HCT116 (cell line): ENCODE measurements around the gene NRGN. TPM values are rescaled to one million over a fixed set of nuclear protein-coding genes. Genes with fewer than 3 reads are reported as not detected.

Experiments used
- ATAC-seq: fragments of 200-7000 bp; cut with Tn5 transposase; 2 replicates; pipeline ENCODE4 v1.9.1; 2020; ENCODE audit warnings: mild to moderate bottlenecking, moderate library complexity
- BruUV-seq: library from RNA; stranded (reverse); fragments of 400-500 nt; replicated peaks from 2 replicates; lab custom pipeline; 2021; lab: Mats Ljungman, UMichigan
- CTCF ChIA-PET: fragments of 300-600 bp; sonication (Branson Sonifier 250); formaldehyde crosslinking; loops from one replicate; lab custom pipeline; 2021; ENCODE audit warnings: antibody characterized with exemption; lab: Charles Lee
- POLR2A ChIA-PET: fragments of 300-600, 350-600 bp; sonication (Branson Sonifier 250); formaldehyde crosslinking; loops from one replicate; lab custom pipeline; 2021; ENCODE audit warnings: antibody characterized with exemption; lab: Charles Lee
- RAD21 ChIA-PET, 2 experiments: fragments of 300-600 bp; sonication (Branson Sonifier 250); formaldehyde crosslinking; loops; one replicate each; lab custom pipeline; 2023; ENCODE audit warnings: low total read pairs in 2 of 2; ENCODE audit not compliant: uncharacterized antibody in 2 of 2, unreplicated experiment in 2 of 2, low non-redundant PET in 1 of 2; lab: Charles Lee
- DNase-seq: peaks from one replicate; pipeline ENCODE4 v3.0.0-alpha.2; 2010; ENCODE audit warnings: low read depth, low spot score
- H2AFZ ChIP-seq: fragments of 200-600 bp; shearing (Covaris generic), sonication (generic); 2 replicates; pipeline ENCODE4 v1.6.1; 2017; ENCODE audit warnings: low read depth, mixed run types, mixed read lengths, antibody characterized with exemption, low read length; ENCODE audit not compliant: poor library complexity, severe bottlenecking
- H3K27ac ChIP-seq: 2 replicates; pipeline ENCODE4 v1.5.1; 2012; ENCODE audit warnings: low read depth, low read length
- H3K27me3 ChIP-seq: fragments of 200-600 bp; sonication (generic); 2 replicates; pipeline ENCODE4 v1.6.1; 2016; ENCODE audit warnings: mixed run types, low read length, mixed read lengths; ENCODE audit not compliant: insufficient read depth
- H3K36me3 ChIP-seq, 2 experiments: fragments of 200-500 bp in 1 of 2; fragments of 200-600 bp in 1 of 2; sonication (Bioruptor generic) in 1 of 2; sonication (generic) in 1 of 2; 2 replicates each; pipeline versions ENCODE4 v1.5.1 to v1.6.1; 2014 to 2016; ENCODE audit warnings: low read length in 2 of 2, inconsistent platforms in 1 of 2, mixed read lengths in 1 of 2, mixed run types in 1 of 2; ENCODE audit not compliant: insufficient read depth in 2 of 2, control insufficient read depth in 1 of 2
- H3K4me1 ChIP-seq, 2 experiments: fragments of 200-600 bp in 1 of 2; sonication (generic) in 1 of 2; 2 replicates each; pipeline versions ENCODE4 v1.5.1 to v1.6.1; 2012 to 2017; ENCODE audit warnings: low read length in 2 of 2, inconsistent platforms in 1 of 2, mild to moderate bottlenecking in 1 of 2, mixed read lengths in 1 of 2, mixed run types in 1 of 2, moderate library complexity in 1 of 2; ENCODE audit not compliant: insufficient read depth in 2 of 2, control insufficient read depth in 1 of 2
- H3K4me2 ChIP-seq: fragments of 200-600 bp; sonication (generic); 2 replicates; pipeline ENCODE4 v1.6.1; 2017; ENCODE audit warnings: mixed run types, low read length, mixed read lengths
- H3K4me3 ChIP-seq, 2 experiments: fragments of 200-600 bp in 1 of 2; sonication (generic) in 1 of 2; replicated peaks in 1 of 2; 2 replicates each; pipeline ENCODE4 v1.5.1; 2011 to 2016; ENCODE audit warnings: low read length in 2 of 2, control low read depth in 1 of 2, low read depth in 1 of 2, mild to moderate bottlenecking in 1 of 2, mixed read lengths in 1 of 2, mixed run types in 1 of 2
- H3K79me2 ChIP-seq: fragments of 200-600 bp; sonication (generic); 2 replicates; pipeline ENCODE4 v1.6.1; 2017; ENCODE audit warnings: mild to moderate bottlenecking, mixed run types, low read length, moderate library complexity, mixed read lengths; ENCODE audit not compliant: insufficient read depth
- H3K9ac ChIP-seq: fragments of 200-600 bp; sonication (generic); 2 replicates; pipeline ENCODE4 v1.6.1; 2016; ENCODE audit warnings: low read length, mixed read lengths
- H3K9me2 ChIP-seq: fragments of 200-600 bp; sonication (generic), shearing (Covaris generic); 2 replicates; pipeline ENCODE4 v1.6.1; 2017; ENCODE audit warnings: mixed run types, mild to moderate bottlenecking, moderate library complexity; ENCODE audit not compliant: insufficient read depth
- H3K9me3 ChIP-seq, 2 experiments: fragments of 200-500 bp in 1 of 2; fragments of 200-600 bp in 1 of 2; sonication (Bioruptor generic) in 1 of 2; sonication (generic) in 1 of 2; 2 replicates each; pipeline ENCODE4 v1.6.1; 2014 to 2017; ENCODE audit warnings: low read length in 2 of 2, mixed read lengths in 2 of 2, inconsistent platforms in 1 of 2, low read depth in 1 of 2, mild to moderate bottlenecking in 1 of 2, mixed run types in 1 of 2, moderate library complexity in 1 of 2; ENCODE audit not compliant: control insufficient read depth in 1 of 2, insufficient read depth in 1 of 2
- H4K20me1 ChIP-seq: fragments of 200-600 bp; sonication (generic), shearing (Covaris generic); 2 replicates; pipeline ENCODE4 v1.6.1; 2017; ENCODE audit warnings: mixed run types, mild to moderate bottlenecking, moderate library complexity; ENCODE audit not compliant: insufficient read depth
- CBX3 ChIP-seq: IDR thresholded peaks from 2 replicates; pipeline ENCODE4 v1.6.1; 2012; ENCODE audit warnings: low read depth
- CEBPB ChIP-seq: IDR thresholded peaks from 2 replicates; pipeline ENCODE4 v1.6.1; 2012; ENCODE audit warnings: low read depth
- CTCF ChIP-seq, 3 experiments: fragments of 200-600 bp in 1 of 3; sonication (generic) in 1 of 3; IDR thresholded peaks in 2 of 3; conservative IDR thresholded peaks in 1 of 3; 2 replicates each; pipeline ENCODE4 v1.5.1; 2012 to 2017; ENCODE audit warnings: low read depth in 2 of 3, low read length in 2 of 3, antibody characterized with exemption in 1 of 3, borderline replicate concordance in 1 of 3, control low read depth in 1 of 3, mild to moderate bottlenecking in 1 of 3, mixed read lengths in 1 of 3, mixed run types in 1 of 3, moderate library complexity in 1 of 3; ENCODE audit not compliant: insufficient read depth in 1 of 3
- EGR1 ChIP-seq: IDR thresholded peaks from 2 replicates; pipeline ENCODE4 v1.6.1; 2012; ENCODE audit warnings: low read depth
- EZH2phosphoT487 ChIP-seq: fragments of 200-600 bp; IDR thresholded peaks from 2 replicates; pipeline ENCODE4 v1.6.1; 2018; ENCODE audit warnings: antibody characterized with exemption, borderline replicate concordance
- FOSL1 ChIP-seq: IDR thresholded peaks from 2 replicates; pipeline ENCODE4 v1.6.1; 2012; ENCODE audit warnings: low read depth
- POLR2A ChIP-seq: IDR thresholded peaks from 2 replicates; pipeline ENCODE4 v1.7.0; 2011; ENCODE audit warnings: borderline replicate concordance; ENCODE audit not compliant: insufficient read depth, insufficient read length; ENCODE audit errors: extremely low read depth
- POLR2AphosphoS5 ChIP-seq: IDR thresholded peaks from 2 replicates; pipeline ENCODE4 v1.6.1; 2011; ENCODE audit warnings: mild to moderate bottlenecking, low read depth, low read length, moderate library complexity
- SRF ChIP-seq: IDR thresholded peaks from 2 replicates; pipeline ENCODE4 v1.6.1; 2012; ENCODE audit warnings: low read depth
- TCF7L2 ChIP-seq: IDR thresholded peaks from 2 replicates; pipeline ENCODE4 v1.7.0; 2011; ENCODE audit warnings: borderline replicate concordance, inconsistent platforms; ENCODE audit not compliant: insufficient read depth, insufficient read length; ENCODE audit errors: extremely low read depth
- ZFX ChIP-seq: fragments of 450-650 bp; IDR thresholded peaks from 2 replicates; pipeline ENCODE4 v1.6.1; 2017
- intact Hi-C: fragments of 100-400 bp; cut with micrococcal nuclease; formaldehyde crosslinking; loops from 2 replicates; pipeline ENCODE4 v1.10.0; 2022
- total RNA-seq: library from RNA; stranded (reverse); gene quantifications from one replicate; pipeline ENCODE4 v1.2.1, GENCODE V29; 2021; ENCODE audit not compliant: unreplicated experiment

The NRGN gene
- total RNA-seq, 1 experiment from 2014 or later: 33.3 TPM

GRCh38 chr11:124749912-124750311 is 10.2 kb downstream of the NRGN start:
- H3K4me3 ChIP-seq: no peak overlapping the region
- ChIA-PET RAD21 (no interaction called here), POLR2A (no interaction called here), CTCF (no interaction called here)
- no peak overlapping the region for H3K4me2 ChIP-seq
- H3K36me3 ChIP-seq: no peaks in the 10 kb centered on the region
- no peaks in the 10 kb centered on the region for H3K9me2 ChIP-seq
- no peak overlapping the region for H3K27ac ChIP-seq
- H3K27me3 ChIP-seq: no peaks in the 10 kb centered on the region
- no peak for DNase-seq
- TF ChIP-seq ZFX (no peak), CEBPB (no peak), SRF (no peak), CBX3 (no peak), POLR2AphosphoS5 (no peak), EZH2phosphoT487 (no peak), CTCF (IDR thresholded peaks at IDR 0.05 in 2 of 3, conservative IDR thresholded peaks at IDR 0.05 in 1 of 3; ENCODE audit: borderline replicate concordance in 1 of 3, insufficient read depth in 1 of 3, low read depth in 2 of 3, low read length in 2 of 3) (no peak)
- intact Hi-C loops: no loop called here
- BruUV-seq: no TSS peak
- ATAC-seq: no peak
- H3K9ac ChIP-seq: no peak overlapping the region
- H3K9me3 ChIP-seq: no peaks in the 10 kb centered on the region
- no peaks in the 10 kb centered on the region for H3K79me2 ChIP-seq
- no peak overlapping the region for H2AFZ ChIP-seq
- H4K20me1 ChIP-seq: no peaks in the 10 kb centered on the region
- peaks cover 10 to 36% of the 10 kb centered on the region in 2 experiments for H3K4me1 ChIP-seq

- TF ChIP-seq EGR1 (no peak), EZH2phosphoT487 (no peak), TCF7L2 (no peak), FOSL1 (no peak), SRF (no peak), POLR2A (no peak), CBX3 (no peak)
- Histone ChIP-seq H3K4me2 (no peak overlapping the region), H3K79me2 (no peaks in the 10 kb centered on the region), H3K9ac (no peak overlapping the region), H3K4me1 (peaks cover 10 to 30% of the 10 kb centered on the region in 2 experiments), H3K9me3 (no peaks in the 10 kb centered on the region), H2AFZ (no peak overlapping the region), H3K4me3 (no peak overlapping the region), H4K20me1 (no peaks in the 10 kb centered on the region), H3K27me3 (no peaks in the 10 kb centered on the region), H3K27ac (no peak overlapping the region), H3K9me2 (no peaks in the 10 kb centered on the region), H3K36me3 (no peaks in the 10 kb centered on the region)
- ChIA-PET RAD21 (no interaction called here), CTCF (no interaction called here), POLR2A (no interaction called here)
- intact Hi-C loops: no loop called here
- DNase-seq (no peak), ATAC-seq (no peak)
- no TSS peak for BruUV-seq
These were observed 11.6 kb downstream of the NRGN start for GRCh38 chr11:124751391-124751740.
